ENCODE results near the gene HCLS1. TPM values are rescaled to one million over a fixed set of nuclear protein-coding genes. Genes with fewer than 3 reads are reported as not detected.

Gene HCLS1
- total and polyA plus RNA-seq, 2 of the 8 experiments (the other 6 are each of a cell fraction or from before 2014, with no cell fraction given): 0.53 to 1.3 TPM

DNA sequence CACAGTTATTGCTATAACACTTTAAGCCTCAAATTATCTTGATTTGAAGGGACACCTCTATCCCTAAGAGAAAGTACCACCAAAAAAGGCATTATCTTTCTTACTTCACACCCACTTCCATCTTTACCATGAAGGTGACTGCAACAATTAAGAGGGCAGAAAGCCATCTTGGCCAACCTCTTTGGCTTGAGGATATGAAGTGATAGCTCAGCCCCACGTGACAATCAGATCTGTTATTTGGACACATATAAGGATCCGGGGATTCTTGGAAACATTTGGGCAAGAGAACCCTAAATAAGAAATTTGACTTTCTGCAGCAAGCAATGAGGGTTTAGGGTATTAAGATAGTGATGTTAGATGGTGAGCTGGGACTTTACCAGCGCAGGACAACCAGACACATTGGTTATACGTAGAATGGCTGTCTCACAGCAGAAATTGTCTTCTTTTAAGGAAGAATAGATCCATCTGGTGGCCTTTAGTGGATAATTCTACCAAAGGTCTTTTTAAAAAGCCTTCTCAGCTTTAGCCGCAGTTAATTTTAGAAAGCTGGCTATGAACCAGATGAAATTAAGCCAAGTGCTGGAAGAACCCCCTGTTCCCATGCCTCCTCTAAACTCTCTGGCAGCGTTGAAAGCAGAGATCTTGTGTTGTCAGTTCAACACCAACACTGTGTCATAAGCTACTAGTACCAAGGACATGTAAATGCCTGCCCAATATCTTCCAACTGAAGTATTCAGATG lies 12.3 kb downstream of the HCLS1 start:
- 89% methylated on average over 6 of the region's 6 CpGs; no CpG with 5 or more reads in 1 of the 2 experiments for WGBS, 2 experiments (ENCODE audit: extremely low coverage in 1 of 2, insufficient coverage in 1 of 2, insufficient read length in 1 of 2, insufficient replicate concordance in 2 of 2, low coverage in 1 of 2, low lambda C conversion rate in 2 of 2, missing lambda C conversion rate in 1 of 2)
- Histone ChIP-seq H3K4me2 (ENCODE audit: insufficient read depth in 1 of 2, low read depth in 2 of 2, low read length in 2 of 2) (no peak overlapping the region), H4K91ac (replicated peaks; ENCODE audit: insufficient read length, low read length) (no peak overlapping the region), H3K23me2 (ENCODE audit: low read depth, low read length) (no peaks in the 10 kb centered on the region), H4K20me1 (replicated peaks in 1 of 2; ENCODE audit: control insufficient read depth in 1 of 2, insufficient read depth in 2 of 2, low read length in 2 of 2) (no peaks in the 10 kb centered on the region), H3K4me1 (replicated peaks in 1 of 4; ENCODE audit: control insufficient read depth in 3 of 4, insufficient read depth in 4 of 4, low read length in 3 of 4) (peaks cover 0 to 4% (median 0%) of the 10 kb centered on the region in 4 experiments; a peak in 2 of 7 replicates), H2BK120ac (replicated peaks; ENCODE audit: low read depth, low read length) (no peak overlapping the region), H3K27ac (ENCODE audit: low read depth, low read length) (no peak overlapping the region), H3K27me3 (replicated peaks in 1 of 4; ENCODE audit: control insufficient read depth in 3 of 4, extremely low read depth in 1 of 4, insufficient read depth in 3 of 4, low read length in 3 of 4) (no peaks in the 10 kb centered on the region), H3K9ac (replicated peaks in 1 of 4; ENCODE audit: extremely low read depth in 1 of 4, low read depth in 3 of 4, low read length in 3 of 4) (no peak overlapping the region), H4K8ac (ENCODE audit: extremely low read depth, insufficient read depth, low read length) (no peak overlapping the region), H2AFZ (ENCODE audit: low read length) (0 out of 2 replicates have a peak overlapping the region, but pooled peaks have one; percentile 14), H2AK5ac (ENCODE audit: low read depth, low read length) (no peak overlapping the region), H2BK12ac (ENCODE audit: low read depth, low read length) (no peak overlapping the region), H3K9me3 (ENCODE audit: insufficient read depth in 2 of 2, low read depth in 1 of 2, low read length in 1 of 2) (no peaks in the 10 kb centered on the region), H3K4ac (replicated peaks; ENCODE audit: insufficient read length, low read depth, low read length) (no peak overlapping the region), H3K4me3 (ENCODE audit: extremely low read depth in 1 of 4, insufficient read depth in 2 of 4, low read depth in 3 of 4, low read length in 4 of 4) (no peak overlapping the region), H3K79me1 (ENCODE audit: low read depth, low read length) (no peaks in the 10 kb centered on the region), H2BK5ac (ENCODE audit: low read depth, low read length) (no peak overlapping the region), H3K56ac (replicated peaks; ENCODE audit: insufficient read length, low read depth, low read length) (no peak overlapping the region), H3K23ac (ENCODE audit: insufficient read length) (no peak overlapping the region), H3K79me2 (ENCODE audit: control insufficient read depth in 1 of 2, insufficient read depth in 2 of 2, low read length in 2 of 2) (no peaks in the 10 kb centered on the region), H3K14ac (ENCODE audit: insufficient read length) (no peak overlapping the region), H4K5ac (ENCODE audit: insufficient read length, low read depth, low read length) (no peak overlapping the region), H3K36me3 (ENCODE audit: control insufficient read depth in 2 of 4, insufficient read depth in 4 of 4, low read length in 3 of 4) (no peaks in the 10 kb centered on the region), H2BK20ac (ENCODE audit: low read length) (no peak overlapping the region), H2BK15ac (ENCODE audit: low read length) (no peak overlapping the region), H3K18ac (ENCODE audit: extremely low read depth, low read length) (no peak overlapping the region)
- no peak for TF ChIP-seq ATF2 (IDR thresholded peaks at IDR 0.05; ENCODE audit: low read length)
- no peak for TF ChIP-seq SRF (IDR thresholded peaks at IDR 0.05; ENCODE audit: low read depth, low read length)
- TF ChIP-seq KDM4A (IDR thresholded peaks at IDR 0.05; ENCODE audit: low read depth, low read length, severe bottlenecking): no peak
- TF ChIP-seq TAF1 (IDR thresholded peaks at IDR 0.05; ENCODE audit: low read depth, low read length): no peak
- peak; percentile 26 to 33; a peak in 3 of 4 replicates for TF ChIP-seq RAD21 (IDR thresholded peaks at IDR 0.05 in 1 of 2, conservative IDR thresholded peaks at IDR 0.05 in 1 of 2; ENCODE audit: low read depth in 2 of 2, low read length in 2 of 2)
- no peak for TF ChIP-seq GABPA (IDR thresholded peaks at IDR 0.05; ENCODE audit: borderline replicate concordance, insufficient read depth, low read length)
- CTCF ChIA-PET (ENCODE audit: partially characterized antibody): interaction anchor here (1.2 to 1.6 kb wide), 3 partner anchors 62 to 96 kb away, joined by 3 to 4 read pairs (median 3); no protein-coding TSS in a partner anchor
- DNase-seq (ENCODE audit: low read depth in 1 of 2, low spot score in 2 of 2): no peak
- FAIRE-seq: no peak
- POLR2A ChIA-PET (ENCODE audit: partially characterized antibody): no interaction called here
